ENCODE results near the gene LYPLA2. TPM values are rescaled to one million over a fixed set of nuclear protein-coding genes. Genes with fewer than 3 reads are reported as not detected.
"Not testable (repeated sequence)": the region's sequence is repeated elsewhere in the genome, so short reads cannot be mapped to it uniquely, and the experiment has no call there.

The LYPLA2 gene
- polyA plus RNA-seq, 1 experiment: 51.9 TPM

DNA sequence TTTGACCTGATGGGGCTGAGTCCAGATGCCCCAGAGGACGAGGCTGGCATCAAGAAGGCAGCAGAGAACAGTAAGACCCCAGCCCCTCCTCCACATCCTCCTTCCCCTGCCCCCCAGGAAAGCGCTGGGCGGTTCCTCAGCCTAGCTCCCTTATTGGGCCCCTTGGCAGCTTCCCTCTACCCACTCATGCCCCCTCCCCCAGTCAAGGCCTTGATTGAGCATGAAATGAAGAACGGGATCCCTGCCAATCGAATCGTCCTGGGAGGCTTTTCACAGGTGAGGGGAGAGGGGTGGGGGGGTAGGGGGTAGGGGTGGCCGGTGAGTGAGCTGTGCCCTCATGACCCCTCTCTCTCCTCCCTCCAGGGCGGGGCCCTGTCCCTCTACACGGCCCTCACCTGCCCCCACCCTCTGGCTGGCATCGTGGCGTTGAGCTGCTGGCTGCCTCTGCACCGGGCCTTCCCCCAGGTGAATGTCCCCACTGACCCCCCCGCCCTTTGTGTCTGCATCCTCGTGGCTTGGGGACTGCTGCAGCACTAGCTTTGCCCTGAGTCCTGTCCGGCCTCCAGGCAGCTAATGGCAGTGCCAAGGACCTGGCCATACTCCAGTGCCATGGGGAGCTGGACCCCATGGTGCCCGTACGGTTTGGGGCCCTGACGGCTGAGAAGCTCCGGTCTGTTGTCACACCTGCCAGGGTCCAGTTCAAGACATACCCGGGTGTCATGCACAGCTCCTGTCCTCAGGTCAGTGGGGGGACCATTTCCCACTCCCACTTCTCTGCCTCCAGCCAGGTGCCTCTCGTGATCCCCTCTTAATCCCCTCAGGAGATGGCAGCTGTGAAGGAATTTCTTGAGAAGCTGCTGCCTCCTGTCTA, 3.2 kb downstream of the LYPLA2 start:
- no peak overlapping the region for H3K4me3 ChIP-seq (ENCODE audit: low read depth, low read length)
- H3K36me3 ChIP-seq (ENCODE audit: control insufficient read depth, insufficient read depth, low read length): peaks cover 15% of the 10 kb centered on the region
- H3K27me3 ChIP-seq (ENCODE audit: control insufficient read depth, insufficient read depth, low read length): no peaks in the 10 kb centered on the region
- TF ChIP-seq, protein P1, sequence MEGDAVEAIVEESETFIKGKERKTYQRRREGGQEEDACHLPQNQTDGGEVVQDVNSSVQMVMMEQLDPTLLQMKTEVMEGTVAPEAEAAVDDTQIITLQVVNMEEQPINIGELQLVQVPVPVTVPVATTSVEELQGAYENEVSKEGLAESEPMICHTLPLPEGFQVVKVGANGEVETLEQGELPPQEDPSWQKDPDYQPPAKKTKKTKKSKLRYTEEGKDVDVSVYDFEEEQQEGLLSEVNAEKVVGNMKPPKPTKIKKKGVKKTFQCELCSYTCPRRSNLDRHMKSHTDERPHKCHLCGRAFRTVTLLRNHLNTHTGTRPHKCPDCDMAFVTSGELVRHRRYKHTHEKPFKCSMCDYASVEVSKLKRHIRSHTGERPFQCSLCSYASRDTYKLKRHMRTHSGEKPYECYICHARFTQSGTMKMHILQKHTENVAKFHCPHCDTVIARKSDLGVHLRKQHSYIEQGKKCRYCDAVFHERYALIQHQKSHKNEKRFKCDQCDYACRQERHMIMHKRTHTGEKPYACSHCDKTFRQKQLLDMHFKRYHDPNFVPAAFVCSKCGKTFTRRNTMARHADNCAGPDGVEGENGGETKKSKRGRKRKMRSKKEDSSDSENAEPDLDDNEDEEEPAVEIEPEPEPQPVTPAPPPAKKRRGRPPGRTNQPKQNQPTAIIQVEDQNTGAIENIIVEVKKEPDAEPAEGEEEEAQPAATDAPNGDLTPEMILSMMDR (IDR thresholded peaks at IDR 0.05; ENCODE audit: insufficient read depth, low read depth, low read length): no peak
- ChIA-PET CTCF (no interaction called here), POLR2A (no interaction called here)
- DNase-seq (ENCODE audit: low read depth): no peak

- H3K27me3 ChIP-seq (ENCODE audit: control insufficient read depth, insufficient read depth, low read length); H3K4me3 ChIP-seq (ENCODE audit: low read depth, low read length); POLR2A ChIA-PET; CTCF ChIA-PET; DNase-seq (ENCODE audit: low read depth): not testable (repeated sequence)
- H3K36me3 ChIP-seq (ENCODE audit: control insufficient read depth, insufficient read depth, low read length): peaks cover 15% of the 10 kb centered on the region
These were observed 3.8 kb downstream of the LYPLA2 start for GRCh38 chr1:23794732-23795182.

GRCh38 chr1:23795676-23796465, 4.9 kb downstream of the LYPLA2 start:
- ChIA-PET POLR2A (no interaction called here), CTCF (interaction anchor here (0.8 to 1.6 kb wide), 2 partner anchors 24 kb away, joined by 3 to 7 read pairs; no protein-coding TSS in a partner anchor)
- H3K36me3 ChIP-seq (ENCODE audit: control insufficient read depth, insufficient read depth, low read length): peaks cover 15% of the 10 kb centered on the region
- no peak for DNase-seq (ENCODE audit: low read depth)
- TF ChIP-seq, protein P1 (IDR thresholded peaks at IDR 0.05; ENCODE audit: insufficient read depth, low read depth, low read length): no peak
- no peaks in the 10 kb centered on the region for H3K27me3 ChIP-seq (ENCODE audit: control insufficient read depth, insufficient read depth, low read length)
- H3K4me3 ChIP-seq (ENCODE audit: low read depth, low read length): no peak overlapping the region

GRCh38 chr1:23796466-23797271, 5.7 kb downstream of the LYPLA2 start:
- TF ChIP-seq, protein P1 (IDR thresholded peaks at IDR 0.05; ENCODE audit: insufficient read depth, low read depth, low read length): no peak
- DNase-seq (ENCODE audit: low read depth): no peak
- Histone ChIP-seq H3K36me3 (ENCODE audit: control insufficient read depth, insufficient read depth, low read length) (peaks cover 15% of the 10 kb centered on the region), H3K4me3 (ENCODE audit: low read depth, low read length) (no peak overlapping the region), H3K27me3 (ENCODE audit: control insufficient read depth, insufficient read depth, low read length) (no peaks in the 10 kb centered on the region)
- ChIA-PET CTCF (interaction anchor here (0.9 to 1.6 kb wide), 2 partner anchors 14 to 25 kb away, joined by 3 to 7 read pairs; no protein-coding TSS in a partner anchor), POLR2A (no interaction called here)
